ENCODE results near the gene ASTN2.

Gene ASTN2

DNA sequence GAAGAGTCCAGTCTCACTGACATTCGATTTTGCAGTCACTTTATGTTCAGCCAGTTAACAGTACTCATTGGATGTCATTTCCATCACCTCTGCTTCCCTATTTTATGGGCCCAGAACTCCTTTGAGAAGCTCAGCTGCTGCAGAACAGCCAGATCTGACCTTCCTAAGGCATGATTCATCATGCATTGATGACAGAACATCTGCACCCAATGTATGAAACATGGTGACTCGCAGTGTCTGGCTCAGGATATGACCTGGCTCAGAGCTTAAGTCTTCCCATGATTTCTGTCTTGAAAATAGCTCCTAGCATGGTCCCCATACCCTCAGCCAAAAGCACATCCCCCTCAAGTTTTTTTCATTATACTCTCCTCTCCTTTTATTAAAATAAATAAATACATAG, 820.3 kb downstream of the ASTN2 start:
- H3K4me3 ChIP-seq (ENCODE audit: low read depth in 1 of 2, low read length in 2 of 2), result no peak overlapping the region
- H3K27me3 ChIP-seq (ENCODE audit: control insufficient read depth in 1 of 2, insufficient read depth in 2 of 2, low read length in 2 of 2), result no peaks in the 10 kb centered on the region
- no peaks in the 10 kb centered on the region for H3K36me3 ChIP-seq (ENCODE audit: insufficient read depth, low read length)
- no peak overlapping the region for H3K9ac ChIP-seq (ENCODE audit: low read length)
- no peaks in the 10 kb centered on the region for H3K9me3 ChIP-seq (ENCODE audit: low read length)
- H3K4me1 ChIP-seq (ENCODE audit: insufficient read depth, low read length), result no peaks in the 10 kb centered on the region
- H3K27ac ChIP-seq (ENCODE audit: low read depth, low read length), result no peak overlapping the region

DNA sequence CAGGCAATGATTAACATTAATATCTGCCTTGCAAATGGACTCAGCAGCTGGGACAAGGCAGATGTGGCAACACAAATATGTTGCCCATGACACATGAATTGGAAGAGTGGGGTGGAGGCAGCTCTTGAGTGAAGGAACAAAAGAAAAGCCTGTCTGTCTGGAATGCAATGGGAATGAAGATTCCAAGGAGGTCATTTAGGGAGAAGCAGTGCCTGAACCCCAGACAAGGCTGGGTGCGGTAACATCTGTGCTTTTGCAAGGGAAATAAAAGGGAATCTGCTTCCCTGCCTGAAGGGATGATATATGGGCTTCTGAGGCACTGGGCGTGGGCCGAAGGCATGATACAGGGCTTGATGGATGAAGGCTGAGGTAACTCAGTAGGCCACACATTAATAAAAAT, 821.9 kb downstream of the ASTN2 start:
- Histone ChIP-seq H3K4me3 (ENCODE audit: low read depth in 1 of 2, low read length in 2 of 2) (no peak overlapping the region), H3K27ac (ENCODE audit: low read depth, low read length) (no peak overlapping the region), H3K9ac (ENCODE audit: low read length) (no peak overlapping the region), H3K36me3 (ENCODE audit: insufficient read depth, low read length) (no peaks in the 10 kb centered on the region), H3K27me3 (ENCODE audit: control insufficient read depth in 1 of 2, insufficient read depth in 2 of 2, low read length in 2 of 2) (no peaks in the 10 kb centered on the region), H3K9me3 (ENCODE audit: low read length) (no peaks in the 10 kb centered on the region), H3K4me1 (ENCODE audit: insufficient read depth, low read length) (no peaks in the 10 kb centered on the region)

DNA sequence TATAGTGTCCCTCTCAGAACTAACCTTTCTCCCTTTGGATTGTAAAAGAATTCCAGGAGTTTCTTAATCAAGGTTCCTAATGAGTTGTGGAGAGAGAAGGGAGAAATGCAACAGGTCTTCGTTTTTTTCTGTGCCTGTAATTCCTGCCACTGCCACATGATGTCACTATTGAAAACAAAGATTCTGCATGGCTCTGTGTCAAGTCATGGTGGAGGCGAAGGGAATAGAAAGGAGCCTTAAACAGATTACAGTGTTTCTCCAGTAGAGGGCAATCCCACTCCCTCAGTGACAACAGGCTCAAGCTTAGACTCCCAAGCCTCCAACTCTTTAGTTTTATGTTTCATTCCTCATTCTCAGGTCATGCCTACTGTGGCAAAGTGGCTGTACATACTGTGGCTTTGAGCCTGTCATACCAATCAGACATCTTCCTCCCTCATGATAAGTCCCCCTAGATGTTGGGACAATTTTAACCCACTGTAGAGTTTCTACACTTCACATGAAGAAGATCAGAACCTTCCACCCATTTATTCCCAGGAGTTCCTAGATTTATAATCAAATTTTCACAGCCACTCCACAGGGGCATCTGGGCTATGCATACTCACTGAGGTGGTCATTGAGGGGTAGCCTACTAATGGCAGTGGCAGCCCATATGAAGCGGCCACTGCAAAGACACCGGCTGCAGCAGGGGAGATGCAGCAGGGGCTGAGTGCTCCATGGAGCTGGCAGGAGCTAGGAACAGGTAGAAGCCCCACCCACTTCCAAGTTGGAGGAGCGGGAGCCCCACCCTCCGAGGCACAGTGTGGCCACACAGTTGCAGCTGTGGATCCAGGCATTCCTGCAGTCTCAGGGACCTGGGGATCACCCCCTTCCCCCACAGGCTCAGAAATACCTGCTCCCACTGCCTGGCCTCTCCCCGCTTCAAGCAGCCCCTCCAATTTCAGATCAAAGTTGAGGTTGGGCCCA, 825.2 kb downstream of the ASTN2 start:
- Histone ChIP-seq H3K36me3 (ENCODE audit: insufficient read depth, low read length) (no peaks in the 10 kb centered on the region), H3K9ac (ENCODE audit: low read length) (no peak overlapping the region)

DNA sequence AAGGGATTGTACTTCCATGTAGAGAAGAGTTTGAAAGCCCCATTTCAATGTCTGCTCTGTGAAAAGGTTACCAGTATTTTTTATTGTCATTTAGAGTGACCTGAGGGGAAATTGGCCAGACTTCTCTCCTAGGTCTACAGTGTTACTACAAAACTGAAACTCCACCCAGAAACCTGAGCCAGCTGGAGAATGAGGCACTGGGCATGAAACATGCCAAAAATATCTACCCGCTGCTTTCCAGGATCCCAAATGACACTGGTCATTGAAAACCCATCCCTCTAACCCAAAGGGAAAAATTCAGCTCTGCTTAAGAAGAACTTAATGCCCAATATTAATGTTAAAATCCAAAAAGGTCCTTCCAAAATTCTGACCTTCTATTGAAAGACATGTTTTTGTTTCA, 826.9 kb downstream of the ASTN2 start:
- no peak overlapping the region for H3K9ac ChIP-seq (ENCODE audit: low read length)
- H3K4me3 ChIP-seq (ENCODE audit: low read depth in 1 of 2, low read length in 2 of 2), result no peak overlapping the region
- no peak overlapping the region for H3K27ac ChIP-seq (ENCODE audit: low read depth, low read length)
- no peaks in the 10 kb centered on the region for H3K27me3 ChIP-seq (ENCODE audit: control insufficient read depth in 1 of 2, insufficient read depth in 2 of 2, low read length in 2 of 2)
- no peaks in the 10 kb centered on the region for H3K36me3 ChIP-seq (ENCODE audit: insufficient read depth, low read length)
- H3K9me3 ChIP-seq (ENCODE audit: low read length), result no peaks in the 10 kb centered on the region
- no peaks in the 10 kb centered on the region for H3K4me1 ChIP-seq (ENCODE audit: insufficient read depth, low read length)

More for the DNA sequence above, 825.2 kb downstream of the ASTN2 start:
- Histone ChIP-seq H3K4me3 (ENCODE audit: low read depth in 1 of 2, low read length in 2 of 2) (no peak overlapping the region), H3K4me1 (ENCODE audit: insufficient read depth, low read length) (no peaks in the 10 kb centered on the region), H3K27ac (ENCODE audit: low read depth, low read length) (no peak overlapping the region), H3K27me3 (ENCODE audit: control insufficient read depth in 1 of 2, insufficient read depth in 2 of 2, low read length in 2 of 2) (no peaks in the 10 kb centered on the region), H3K9me3 (ENCODE audit: low read length) (no peaks in the 10 kb centered on the region)

DNA sequence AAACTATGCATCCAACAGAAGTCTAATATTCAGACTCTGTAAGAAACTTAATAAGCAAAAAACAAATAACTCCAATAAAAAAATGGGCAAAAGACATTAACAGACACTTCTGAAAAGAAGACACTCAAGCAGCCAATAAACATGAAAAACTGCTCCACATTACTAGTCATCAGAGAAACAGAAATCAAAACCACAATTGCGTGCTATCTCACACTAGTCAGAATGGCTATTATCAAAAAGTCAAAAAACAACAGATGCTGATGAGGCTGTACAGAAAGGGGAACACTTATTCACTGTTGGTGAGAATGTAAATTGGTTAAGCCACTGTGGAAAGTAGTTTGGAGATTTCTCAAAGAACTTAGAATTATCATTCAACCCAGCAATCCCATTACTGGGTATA, 829.0 kb downstream of the ASTN2 start:
- no peak overlapping the region for H3K4me3 ChIP-seq (ENCODE audit: low read depth in 1 of 2, low read length in 2 of 2)
- no peaks in the 10 kb centered on the region for H3K4me1 ChIP-seq (ENCODE audit: insufficient read depth, low read length)
- no peaks in the 10 kb centered on the region for H3K36me3 ChIP-seq (ENCODE audit: insufficient read depth, low read length)
- no peaks in the 10 kb centered on the region for H3K27me3 ChIP-seq (ENCODE audit: control insufficient read depth in 1 of 2, insufficient read depth in 2 of 2, low read length in 2 of 2)
- no peaks in the 10 kb centered on the region for H3K9me3 ChIP-seq (ENCODE audit: low read length)
- no peak overlapping the region for H3K27ac ChIP-seq (ENCODE audit: low read depth, low read length)
- no peak overlapping the region for H3K9ac ChIP-seq (ENCODE audit: low read length)

DNA sequence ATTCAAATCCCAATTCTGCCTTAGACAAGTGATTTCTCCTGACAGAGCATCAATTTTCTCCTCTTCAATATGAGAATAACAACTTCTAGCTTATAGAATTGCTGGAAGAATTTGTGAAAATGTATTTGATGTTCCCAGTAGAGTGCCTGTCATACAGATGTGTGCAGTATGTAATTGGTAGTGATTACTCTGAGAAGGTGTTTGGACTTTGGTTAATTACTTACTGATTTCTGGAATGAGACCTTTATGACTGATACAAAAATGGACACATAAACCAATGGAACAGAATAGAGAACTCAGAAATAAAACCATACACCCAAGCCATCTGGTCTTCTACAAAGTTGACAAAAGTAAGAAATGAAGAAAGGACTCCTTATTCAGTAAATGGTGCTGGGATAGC, 829.7 kb downstream of the ASTN2 start:
- no peaks in the 10 kb centered on the region for H3K27me3 ChIP-seq (ENCODE audit: control insufficient read depth in 1 of 2, insufficient read depth in 2 of 2, low read length in 2 of 2)
- no peak overlapping the region for H3K27ac ChIP-seq (ENCODE audit: low read depth, low read length)
- no peaks in the 10 kb centered on the region for H3K36me3 ChIP-seq (ENCODE audit: insufficient read depth, low read length)
- H3K4me3 ChIP-seq (ENCODE audit: low read depth in 1 of 2, low read length in 2 of 2), result no peak overlapping the region
- no peaks in the 10 kb centered on the region for H3K4me1 ChIP-seq (ENCODE audit: insufficient read depth, low read length)
- no peaks in the 10 kb centered on the region for H3K9me3 ChIP-seq (ENCODE audit: low read length)
- no peak overlapping the region for H3K9ac ChIP-seq (ENCODE audit: low read length)

DNA sequence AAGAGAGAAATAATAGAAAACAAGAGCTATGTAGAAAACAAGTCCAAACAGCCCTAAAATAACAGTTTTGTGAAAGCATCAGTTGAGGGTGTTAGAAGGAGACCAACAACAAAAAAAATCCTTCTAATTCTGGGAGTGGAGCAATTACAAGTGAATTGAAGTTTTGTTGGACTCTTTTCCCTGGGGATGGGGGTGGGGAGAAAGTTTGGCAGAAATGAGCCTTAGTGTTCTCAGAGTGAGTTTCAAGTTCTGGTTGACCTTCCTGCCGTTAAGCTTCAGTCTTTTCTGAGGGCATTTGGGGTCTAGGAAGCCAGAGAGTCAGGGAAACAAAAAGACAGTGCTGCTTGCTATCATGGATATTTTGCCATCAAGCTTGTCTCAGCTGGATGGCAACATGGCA, 834.0 kb downstream of the ASTN2 start:
- no peaks in the 10 kb centered on the region for H3K27me3 ChIP-seq (ENCODE audit: control insufficient read depth in 1 of 2, insufficient read depth in 2 of 2, low read length in 2 of 2)
- no peak overlapping the region for H3K27ac ChIP-seq (ENCODE audit: low read depth, low read length)
- no peaks in the 10 kb centered on the region for H3K9me3 ChIP-seq (ENCODE audit: low read length)
- no peaks in the 10 kb centered on the region for H3K4me1 ChIP-seq (ENCODE audit: insufficient read depth, low read length)
- H3K36me3 ChIP-seq (ENCODE audit: insufficient read depth, low read length), result no peaks in the 10 kb centered on the region
- no peak overlapping the region for H3K9ac ChIP-seq (ENCODE audit: low read length)
- no peak overlapping the region for H3K4me3 ChIP-seq (ENCODE audit: low read depth in 1 of 2, low read length in 2 of 2)

DNA sequence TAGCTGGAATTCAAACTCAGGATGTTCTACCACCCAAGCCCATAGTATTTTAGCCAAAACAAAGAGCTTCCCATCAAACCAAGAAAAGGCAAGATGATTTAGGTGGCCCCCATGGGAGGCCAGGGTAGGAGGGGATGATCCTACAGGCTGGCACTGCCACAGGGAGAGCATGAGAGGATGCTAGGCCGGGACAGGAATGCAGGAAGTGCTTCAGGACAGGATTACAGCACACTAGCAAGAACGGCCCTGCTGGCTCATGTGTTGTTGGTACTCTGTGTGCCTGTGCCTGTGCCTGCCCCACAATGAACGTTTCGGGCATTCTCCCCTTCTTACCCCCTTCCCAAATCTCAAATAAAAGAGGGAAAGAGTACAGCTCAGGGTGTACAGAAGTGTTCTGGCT, 838.5 kb downstream of the ASTN2 start:
- no peaks in the 10 kb centered on the region for H3K36me3 ChIP-seq (ENCODE audit: insufficient read depth, low read length)
- H3K27ac ChIP-seq (ENCODE audit: low read depth, low read length), result no peak overlapping the region
- no peaks in the 10 kb centered on the region for H3K9me3 ChIP-seq (ENCODE audit: low read length)
- peaks cover 14% of the 10 kb centered on the region for H3K4me1 ChIP-seq (ENCODE audit: insufficient read depth, low read length)
- H3K4me3 ChIP-seq (ENCODE audit: low read depth in 1 of 2, low read length in 2 of 2), result no peak overlapping the region
- no peaks in the 10 kb centered on the region for H3K27me3 ChIP-seq (ENCODE audit: control insufficient read depth in 1 of 2, insufficient read depth in 2 of 2, low read length in 2 of 2)
- no peak overlapping the region for H3K9ac ChIP-seq (ENCODE audit: low read length)

DNA sequence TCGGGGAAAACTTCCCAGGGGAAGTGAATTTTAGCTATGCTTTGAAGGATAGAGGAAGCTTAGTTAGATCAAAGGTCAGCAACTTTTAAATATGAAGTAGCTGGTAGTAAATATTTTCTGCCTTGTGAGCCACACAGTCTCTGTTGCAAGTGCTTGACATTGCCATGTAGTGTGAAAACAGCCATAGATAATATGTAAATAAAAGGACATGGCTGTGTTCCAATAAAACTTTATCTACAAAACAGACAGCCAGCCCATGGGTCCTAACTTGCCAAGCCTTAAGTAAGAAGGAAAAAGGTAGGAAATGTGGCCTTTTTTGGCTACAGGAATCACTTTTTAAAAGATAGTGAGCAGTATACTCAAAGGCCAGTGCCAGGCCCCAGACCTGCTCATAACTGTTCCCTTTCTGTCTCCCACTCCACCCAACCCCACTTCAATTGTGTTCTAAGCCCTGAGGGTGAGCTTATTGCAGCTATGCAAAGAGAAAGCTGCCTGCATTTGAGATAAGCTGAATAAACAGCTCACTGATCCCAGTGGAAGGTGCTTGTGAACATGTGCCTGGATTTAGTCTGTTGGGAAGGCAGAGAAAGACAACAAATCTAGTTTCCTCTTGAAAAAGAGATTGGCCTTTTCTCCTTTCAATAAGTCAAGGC, 840.7 kb downstream of the ASTN2 start:
- Histone ChIP-seq H3K36me3 (ENCODE audit: insufficient read depth, low read length) (no peaks in the 10 kb centered on the region), H3K27me3 (ENCODE audit: control insufficient read depth in 1 of 2, insufficient read depth in 2 of 2, low read length in 2 of 2) (no peaks in the 10 kb centered on the region), H3K27ac (ENCODE audit: low read depth, low read length) (no peak overlapping the region), H3K9ac (ENCODE audit: low read length) (no peak overlapping the region), H3K4me1 (ENCODE audit: insufficient read depth, low read length) (peaks cover 15% of the 10 kb centered on the region), H3K4me3 (ENCODE audit: low read depth in 1 of 2, low read length in 2 of 2) (no peak overlapping the region), H3K9me3 (ENCODE audit: low read length) (no peaks in the 10 kb centered on the region)

DNA sequence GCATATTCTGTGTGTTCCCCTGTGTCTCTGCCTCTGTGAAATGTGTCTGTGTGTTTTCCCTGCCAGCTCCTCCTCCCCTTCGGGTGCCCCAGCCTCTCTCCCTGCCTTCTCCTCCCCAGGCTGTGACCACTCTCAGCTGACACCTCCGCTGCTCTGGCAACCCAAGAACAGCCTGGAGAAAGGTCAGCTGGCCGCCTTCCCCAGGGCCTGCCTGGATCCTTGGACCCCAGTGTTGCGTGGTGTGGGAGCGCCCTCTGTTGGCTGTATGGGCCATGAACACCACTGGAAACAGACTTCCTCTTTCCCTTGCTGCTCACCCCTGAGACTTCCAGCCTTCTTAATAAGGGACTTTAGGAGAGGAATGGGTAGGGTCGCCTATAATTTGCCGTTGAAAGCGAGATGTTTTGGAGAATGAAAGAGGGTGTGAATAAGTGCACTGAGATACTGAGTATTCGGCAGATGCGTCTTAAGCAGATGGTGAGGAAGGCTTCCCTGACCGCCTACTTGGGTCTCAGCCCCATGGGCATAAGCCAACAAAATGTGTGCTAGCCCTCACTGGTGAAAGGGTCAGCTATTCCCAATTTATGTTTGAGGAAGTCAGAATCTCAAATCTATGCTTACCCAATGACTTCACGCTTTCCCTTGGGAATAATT, 842.6 kb downstream of the ASTN2 start:
- Histone ChIP-seq H3K36me3 (ENCODE audit: insufficient read depth, low read length) (no peaks in the 10 kb centered on the region), H3K27me3 (ENCODE audit: control insufficient read depth in 1 of 2, insufficient read depth in 2 of 2, low read length in 2 of 2) (no peaks in the 10 kb centered on the region), H3K27ac (ENCODE audit: low read depth, low read length) (no peak overlapping the region), H3K4me1 (ENCODE audit: insufficient read depth, low read length) (peaks cover 15% of the 10 kb centered on the region), H3K4me3 (ENCODE audit: low read depth in 1 of 2, low read length in 2 of 2) (no peak overlapping the region), H3K9ac (ENCODE audit: low read length) (no peak overlapping the region), H3K9me3 (ENCODE audit: low read length) (no peaks in the 10 kb centered on the region)

DNA sequence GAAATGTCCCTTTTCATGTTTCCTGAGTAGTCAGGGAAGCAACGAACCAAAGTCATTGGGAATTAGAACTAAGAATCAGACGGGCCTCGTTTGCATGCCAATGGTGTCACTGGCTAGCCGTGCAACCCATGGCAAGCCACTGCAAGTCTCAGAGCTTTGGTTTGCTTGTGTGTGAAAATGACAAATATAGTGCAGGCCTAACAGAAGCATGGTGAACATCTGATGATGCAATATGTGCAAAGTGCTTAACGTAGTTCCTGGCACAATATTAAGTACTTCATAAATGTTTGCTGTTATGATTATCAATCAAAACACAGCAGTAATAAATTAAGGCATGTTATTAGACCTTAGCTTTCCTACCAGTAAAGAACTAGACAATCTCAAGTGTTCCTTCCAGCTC, 845.7 kb downstream of the ASTN2 start:
- Histone ChIP-seq H3K9ac (ENCODE audit: low read length) (no peak overlapping the region), H3K4me1 (ENCODE audit: insufficient read depth, low read length) (peaks cover 15% of the 10 kb centered on the region), H3K27me3 (ENCODE audit: control insufficient read depth in 1 of 2, insufficient read depth in 2 of 2, low read length in 2 of 2) (no peaks in the 10 kb centered on the region), H3K27ac (ENCODE audit: low read depth, low read length) (no peak overlapping the region), H3K36me3 (ENCODE audit: insufficient read depth, low read length) (no peaks in the 10 kb centered on the region), H3K9me3 (ENCODE audit: low read length) (no peaks in the 10 kb centered on the region), H3K4me3 (ENCODE audit: low read depth in 1 of 2, low read length in 2 of 2) (no peak overlapping the region)

Measured in muscle layer of colon (tissue), 2 donors.